HTR-8/SVneo (cell line): Measurements from ENCODE around the gene HEY2.
A peak's percentile ranks its signal among the peaks of the same experiment; 100 is the strongest.
"Not testable (repeated sequence)": the region's sequence is repeated elsewhere in the genome, so short reads cannot be mapped to it uniquely, and the experiment has no call there.

Experiments
- DNase-seq: peaks from one replicate; pipeline ENCODE4 v3.0.0; 2011; ENCODE audit warnings: low spot score, mixed read lengths; ENCODE audit not compliant: insufficient read length
- FAIRE-seq: peaks from 2 replicates; lab custom pipeline; 2011; peaks lifted over from hg19 to GRCh38; lab: Jason Lieb, UNC

The HEY2 gene

GRCh38 chr6:125749173-125749864 is at the start of gene HEY2:
HEY2 (plus strand) TSS chr6:125749632; CDS start chr6:125749777, 145 bp downstream.
- peak; percentile 88 for DNase-seq
- FAIRE-seq = peak; percentile 97

- DNase-seq (no peak), FAIRE-seq (no peak)
Measured at GRCh38 chr6:125700581-125701353, 48.7 kb upstream of the HEY2 start.

GRCh38 chr6:125701354-125701668 is 48.1 kb upstream of the HEY2 start:
- FAIRE-seq (no peak), DNase-seq (no peak)

GRCh38 chr6:125703882-125704281 is 45.5 kb upstream of the HEY2 start:
- not testable (repeated sequence) for DNase-seq, FAIRE-seq

- FAIRE-seq (no peak), DNase-seq (no peak)
Measured at GRCh38 chr6:125707615-125708243, 41.7 kb upstream of the HEY2 start.

- no peak for DNase-seq
- FAIRE-seq = no peak
Measured at GRCh38 chr6:125711013-125711675, 38.3 kb upstream of the HEY2 start.

- no peak for DNase-seq
- FAIRE-seq = no peak
Measured at GRCh38 chr6:125714441-125715090, 34.9 kb upstream of the HEY2 start.

GRCh38 chr6:125717120-125717731 is 32.2 kb upstream of the HEY2 start:
- no peak for FAIRE-seq

GRCh38 chr6:125718109-125718508 is 31.3 kb upstream of the HEY2 start:
- DNase-seq = no peak

More at GRCh38 chr6:125717120-125717731, 32.2 kb upstream of the HEY2 start:
- DNase-seq = no peak

GRCh38 chr6:125722886-125723285 is 26.5 kb upstream of the HEY2 start:
- DNase-seq = no peak
- FAIRE-seq = no peak

More at GRCh38 chr6:125718109-125718508, 31.3 kb upstream of the HEY2 start:
- FAIRE-seq = no peak

- DNase-seq (no peak), FAIRE-seq (no peak)
Measured at GRCh38 chr6:125727216-125727615, 22.2 kb upstream of the HEY2 start.

- FAIRE-seq (no peak), DNase-seq (no peak)
Measured at GRCh38 chr6:125728739-125729138, 20.7 kb upstream of the HEY2 start.

GRCh38 chr6:125729983-125730382 is 19.4 kb upstream of the HEY2 start:
- FAIRE-seq (no peak), DNase-seq (no peak)

GRCh38 chr6:125732398-125732797 is 17.0 kb upstream of the HEY2 start:
- no peak for FAIRE-seq
- no peak for DNase-seq

- no peak for FAIRE-seq
- DNase-seq = no peak
Measured at GRCh38 chr6:125733516-125734300, 15.7 kb upstream of the HEY2 start.

GRCh38 chr6:125738276-125738675 is 11.2 kb upstream of the HEY2 start:
- DNase-seq (no peak), FAIRE-seq (no peak)

- FAIRE-seq (no peak), DNase-seq (no peak)
Measured at GRCh38 chr6:125739364-125739763, 10.1 kb upstream of the HEY2 start.

GRCh38 chr6:125741336-125741735 is 8.1 kb upstream of the HEY2 start:
- DNase-seq = no peak
- no peak for FAIRE-seq

- FAIRE-seq = no peak
Measured at GRCh38 chr6:125742024-125742423, 7.4 kb upstream of the HEY2 start.

More at GRCh38 chr6:125742024-125742423, 7.4 kb upstream of the HEY2 start:
- no peak for DNase-seq
